Panc1 (cell line): ENCODE measurements around the gene KRTAP5-6. TPM values are rescaled to one million over a fixed set of nuclear protein-coding genes. Genes with fewer than 3 reads are reported as not detected.

ENCODE experiments used
- ATAC-seq: fragments of 200-7000 bp; cut with Tn5 transposase; 2 replicates; pipeline ENCODE4 v1.9.1; 2020; ENCODE audit warnings: mild to moderate bottlenecking, moderate library complexity
- BruUV-seq: library from RNA; stranded (reverse); fragments of 400-500 nt; replicated peaks from 2 replicates; lab custom pipeline; 2021; lab: Mats Ljungman, UMichigan
- CTCF ChIA-PET: fragments of 300-600 bp; sonication (Branson Sonifier 250); formaldehyde crosslinking; loops from one replicate; lab custom pipeline; 2022; ENCODE audit warnings: antibody characterized with exemption; lab: Charles Lee
- POLR2A ChIA-PET: fragments of 300-600 bp; sonication (Branson Sonifier 250); formaldehyde crosslinking; loops from one replicate; lab custom pipeline; 2022; ENCODE audit warnings: antibody characterized with exemption; lab: Charles Lee
- DNase-seq: peaks from one replicate; pipeline ENCODE4 v3.0.0-alpha.2; 2010; ENCODE audit warnings: low read depth, low spot score
- H3K27ac ChIP-seq: 2 replicates; pipeline ENCODE4 v1.5.1; 2011; ENCODE audit warnings: mild to moderate bottlenecking, low read length, inconsistent platforms
- H3K27me3 ChIP-seq: fragments of 200-500 bp; sonication (Bioruptor generic); 2 replicates; pipeline ENCODE4 v1.6.0; 2014; ENCODE audit warnings: low read length, inconsistent platforms; ENCODE audit not compliant: control insufficient read depth, insufficient read depth
- H3K36me3 ChIP-seq: fragments of 200-500 bp; sonication (Bioruptor generic); 2 replicates; pipeline ENCODE4 v1.5.1; 2014; ENCODE audit warnings: inconsistent platforms, mild to moderate bottlenecking, low read length, moderate library complexity; ENCODE audit not compliant: control insufficient read depth, insufficient read depth
- H3K4me1 ChIP-seq: 2 replicates; pipeline ENCODE4 v1.5.1; 2011; ENCODE audit warnings: inconsistent platforms, mild to moderate bottlenecking, low read length, moderate library complexity; ENCODE audit not compliant: control insufficient read depth, insufficient read depth
- H3K4me3 ChIP-seq, 2 experiments: 2 replicates each; pipeline ENCODE4 v1.5.1; 2011 to 2012; ENCODE audit warnings: low read depth in 2 of 2, low read length in 2 of 2, mild to moderate bottlenecking in 2 of 2, inconsistent platforms in 1 of 2, moderate library complexity in 1 of 2
- H3K9me3 ChIP-seq: fragments of 200-500 bp; sonication (Bioruptor generic); 2 replicates; pipeline ENCODE4 v1.5.1; 2014; ENCODE audit warnings: low read depth, mild to moderate bottlenecking, inconsistent platforms, low read length, moderate library complexity; ENCODE audit not compliant: control insufficient read depth, insufficient read depth
- POLR2AphosphoS5 ChIP-seq: IDR thresholded peaks from 2 replicates; pipeline ENCODE4 v1.6.1; 2012; ENCODE audit warnings: mild to moderate bottlenecking, low read depth, low read length, moderate library complexity
- SIN3A ChIP-seq: IDR thresholded peaks from 2 replicates; pipeline ENCODE4 v1.6.1; 2012; ENCODE audit warnings: low read depth, mild to moderate bottlenecking, low read length, moderate library complexity, borderline replicate concordance; ENCODE audit not compliant: insufficient read depth
- TCF7L2 ChIP-seq: IDR thresholded peaks from 2 replicates; pipeline ENCODE4 v1.6.1; 2011; ENCODE audit warnings: mild to moderate bottlenecking, low read depth, low read length, inconsistent platforms
- in situ Hi-C: cut with HindIII; loops from 2 replicates; pipeline ENCODE4 v1.10.0; 2016; ENCODE audit warnings: low sequenced_read_pairs, low pct_unique_long_range_greater_than_20kb
- intact Hi-C: fragments of 100-400 bp; cut with micrococcal nuclease; formaldehyde crosslinking; loops from one replicate; pipeline ENCODE4 v1.10.0; 2022; ENCODE audit not compliant: unreplicated experiment
- total RNA-seq: library from RNA; stranded (reverse); gene quantifications from one replicate; pipeline ENCODE4 v1.2.1, GENCODE V29; 2021; ENCODE audit not compliant: unreplicated experiment
- TF ChIP-seq, protein P1 (sequence below), 2 experiments: IDR thresholded peaks; 2 replicates each; pipeline ENCODE4 v1.6.1; 2011 to 2012; ENCODE audit warnings: low read depth in 2 of 2, control low read depth in 1 of 2, low read length in 1 of 2, mild to moderate bottlenecking in 1 of 2, moderate library complexity in 1 of 2; ENCODE audit not compliant: insufficient read depth in 1 of 2

Gene KRTAP5-6
- total RNA-seq, 1 experiment from 2014 or later = not detected

DNA sequence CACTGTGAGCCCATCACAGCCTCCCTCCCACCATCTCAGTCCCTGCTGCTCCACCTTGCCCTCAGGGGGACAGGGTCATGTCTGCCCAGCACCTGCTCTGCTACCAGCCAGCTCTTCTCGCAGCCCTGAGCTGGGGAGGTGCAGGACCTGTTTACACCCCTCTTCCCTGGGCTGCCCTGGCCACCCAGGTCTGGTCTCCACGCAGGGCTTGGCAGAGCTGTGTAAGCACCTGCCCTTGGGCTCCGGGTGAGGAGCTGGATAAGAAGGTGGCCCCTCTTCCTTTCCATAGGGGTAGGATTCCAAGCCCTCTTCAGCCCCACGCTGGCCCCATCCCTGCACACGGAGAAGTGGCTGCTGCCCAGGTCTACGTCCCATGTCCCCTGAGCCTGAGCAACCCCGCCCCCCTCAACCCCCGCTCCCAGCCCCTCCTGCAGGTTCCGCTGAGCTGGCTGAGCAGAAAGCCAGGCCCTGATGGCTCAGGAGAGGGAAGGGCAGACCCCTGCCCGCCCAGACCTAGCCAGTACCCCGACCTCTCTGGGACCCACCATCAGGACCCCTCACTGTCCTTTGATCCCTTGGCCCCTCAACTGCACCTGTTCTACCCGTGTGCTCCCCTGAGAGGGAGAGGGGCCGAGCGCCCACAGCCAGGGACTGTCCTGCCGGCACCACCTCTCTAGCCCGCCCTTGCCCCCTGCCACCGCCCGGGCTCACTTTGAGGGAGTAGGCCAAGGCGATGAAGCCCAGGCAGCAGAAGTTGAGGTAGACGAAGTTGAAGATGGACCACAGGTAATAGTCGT is 50.2 kb downstream of the KRTAP5-6 start:
- H3K4me1 ChIP-seq = peaks cover 29% of the 10 kb centered on the region
- ATAC-seq = no peak
- H3K36me3 ChIP-seq = no peaks in the 10 kb centered on the region
- CTCF ChIA-PET = interaction anchor here (0.7 kb wide), 1 partner anchor 53 kb away, joined by 3 read pairs; no protein-coding TSS in a partner anchor
- DNase-seq = no peak
- no peak overlapping the region for H3K4me3 ChIP-seq
- POLR2A ChIA-PET = no interaction called here
- no peaks in the 10 kb centered on the region for H3K9me3 ChIP-seq
- H3K27me3 ChIP-seq = no peaks in the 10 kb centered on the region
- intact Hi-C loops = no loop called here
- in situ Hi-C loops = no loop called here
- no peak overlapping the region for H3K27ac ChIP-seq
- no TSS peak for BruUV-seq
- TF ChIP-seq SIN3A = no peak
- no peak for TF ChIP-seq POLR2AphosphoS5
- TF ChIP-seq, protein P1, sequence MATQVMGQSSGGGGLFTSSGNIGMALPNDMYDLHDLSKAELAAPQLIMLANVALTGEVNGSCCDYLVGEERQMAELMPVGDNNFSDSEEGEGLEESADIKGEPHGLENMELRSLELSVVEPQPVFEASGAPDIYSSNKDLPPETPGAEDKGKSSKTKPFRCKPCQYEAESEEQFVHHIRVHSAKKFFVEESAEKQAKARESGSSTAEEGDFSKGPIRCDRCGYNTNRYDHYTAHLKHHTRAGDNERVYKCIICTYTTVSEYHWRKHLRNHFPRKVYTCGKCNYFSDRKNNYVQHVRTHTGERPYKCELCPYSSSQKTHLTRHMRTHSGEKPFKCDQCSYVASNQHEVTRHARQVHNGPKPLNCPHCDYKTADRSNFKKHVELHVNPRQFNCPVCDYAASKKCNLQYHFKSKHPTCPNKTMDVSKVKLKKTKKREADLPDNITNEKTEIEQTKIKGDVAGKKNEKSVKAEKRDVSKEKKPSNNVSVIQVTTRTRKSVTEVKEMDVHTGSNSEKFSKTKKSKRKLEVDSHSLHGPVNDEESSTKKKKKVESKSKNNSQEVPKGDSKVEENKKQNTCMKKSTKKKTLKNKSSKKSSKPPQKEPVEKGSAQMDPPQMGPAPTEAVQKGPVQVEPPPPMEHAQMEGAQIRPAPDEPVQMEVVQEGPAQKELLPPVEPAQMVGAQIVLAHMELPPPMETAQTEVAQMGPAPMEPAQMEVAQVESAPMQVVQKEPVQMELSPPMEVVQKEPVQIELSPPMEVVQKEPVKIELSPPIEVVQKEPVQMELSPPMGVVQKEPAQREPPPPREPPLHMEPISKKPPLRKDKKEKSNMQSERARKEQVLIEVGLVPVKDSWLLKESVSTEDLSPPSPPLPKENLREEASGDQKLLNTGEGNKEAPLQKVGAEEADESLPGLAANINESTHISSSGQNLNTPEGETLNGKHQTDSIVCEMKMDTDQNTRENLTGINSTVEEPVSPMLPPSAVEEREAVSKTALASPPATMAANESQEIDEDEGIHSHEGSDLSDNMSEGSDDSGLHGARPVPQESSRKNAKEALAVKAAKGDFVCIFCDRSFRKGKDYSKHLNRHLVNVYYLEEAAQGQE (IDR thresholded peaks at IDR 0.05; ENCODE audit: insufficient read depth in 1 of 2, low read depth in 2 of 2, low read length in 1 of 2) = no peak
- no peak for TF ChIP-seq TCF7L2

Other genes starting within 250 kb of the KRTAP5-6 start
- 51.2 TPM for gene MOB2, start 210.4 kb upstream of the KRTAP5-6 start, total RNA-seq
- 5.5 TPM for gene DUSP8, start 124.9 kb upstream of the KRTAP5-6 start, total RNA-seq
- gene KRTAP5-1, start 111.9 kb upstream of the KRTAP5-6 start, total RNA-seq = not detected
- not detected for gene KRTAP5-2, start 98.9 kb upstream of the KRTAP5-6 start, total RNA-seq
- not detected for gene KRTAP5-3, start 88.7 kb upstream of the KRTAP5-6 start, total RNA-seq
- gene KRTAP5-4, start 75.1 kb upstream of the KRTAP5-6 start, total RNA-seq = not detected
- gene KRTAP5-5, start 67.4 kb upstream of the KRTAP5-6 start, total RNA-seq = not detected
- 18.0 TPM for gene IFITM10, start 53.4 kb downstream of the KRTAP5-6 start, total RNA-seq
- gene CTSD, start 66.7 kb downstream of the KRTAP5-6 start, total RNA-seq = 1,813 TPM
- gene SYT8, start 137.8 kb downstream of the KRTAP5-6 start, total RNA-seq = 3.5 TPM
- 0.46 TPM for gene TNNI2, start 141.8 kb downstream of the KRTAP5-6 start, total RNA-seq
- 0.90 TPM for gene LSP1, start 155.9 kb downstream of the KRTAP5-6 start, total RNA-seq
- gene PRR33, start 194.7 kb downstream of the KRTAP5-6 start, total RNA-seq = not detected
- 0.41 TPM for gene TNNT3, start 222.5 kb downstream of the KRTAP5-6 start, total RNA-seq